GM12874 (cell line): ENCODE data around the gene ZDHHC5.

Experiments used
- TF ChIP-seq, protein P1 (sequence below): IDR thresholded peaks from 2 replicates; pipeline ENCODE4 v1.5.1; 2011; ENCODE audit warnings: low read depth, mild to moderate bottlenecking, control low read depth, low read length, moderate library complexity; ENCODE audit not compliant: insufficient read depth

ZDHHC5 gene

DNA sequence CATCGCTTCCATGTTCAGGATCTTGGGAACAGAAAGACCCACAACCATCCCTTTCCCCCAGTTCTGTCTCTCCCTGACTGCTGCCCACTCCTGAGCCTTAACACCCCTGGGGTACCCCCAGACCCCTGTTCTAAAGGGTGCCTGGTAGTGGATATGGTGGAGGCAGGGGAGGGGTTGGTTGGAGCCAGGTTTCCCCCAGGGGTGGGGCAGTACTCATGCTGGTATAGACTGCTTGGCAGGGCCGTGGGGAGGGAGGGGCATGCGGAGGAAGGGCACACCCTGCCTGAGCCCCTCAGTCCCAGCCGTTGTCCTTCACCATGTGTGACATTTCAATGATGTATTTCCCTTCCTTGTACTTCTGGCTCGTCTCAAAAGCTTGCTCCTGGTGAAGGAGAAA is 22.2 kb upstream of the ZDHHC5 start:
- TF ChIP-seq, protein P1, sequence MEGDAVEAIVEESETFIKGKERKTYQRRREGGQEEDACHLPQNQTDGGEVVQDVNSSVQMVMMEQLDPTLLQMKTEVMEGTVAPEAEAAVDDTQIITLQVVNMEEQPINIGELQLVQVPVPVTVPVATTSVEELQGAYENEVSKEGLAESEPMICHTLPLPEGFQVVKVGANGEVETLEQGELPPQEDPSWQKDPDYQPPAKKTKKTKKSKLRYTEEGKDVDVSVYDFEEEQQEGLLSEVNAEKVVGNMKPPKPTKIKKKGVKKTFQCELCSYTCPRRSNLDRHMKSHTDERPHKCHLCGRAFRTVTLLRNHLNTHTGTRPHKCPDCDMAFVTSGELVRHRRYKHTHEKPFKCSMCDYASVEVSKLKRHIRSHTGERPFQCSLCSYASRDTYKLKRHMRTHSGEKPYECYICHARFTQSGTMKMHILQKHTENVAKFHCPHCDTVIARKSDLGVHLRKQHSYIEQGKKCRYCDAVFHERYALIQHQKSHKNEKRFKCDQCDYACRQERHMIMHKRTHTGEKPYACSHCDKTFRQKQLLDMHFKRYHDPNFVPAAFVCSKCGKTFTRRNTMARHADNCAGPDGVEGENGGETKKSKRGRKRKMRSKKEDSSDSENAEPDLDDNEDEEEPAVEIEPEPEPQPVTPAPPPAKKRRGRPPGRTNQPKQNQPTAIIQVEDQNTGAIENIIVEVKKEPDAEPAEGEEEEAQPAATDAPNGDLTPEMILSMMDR = no peak

DNA sequence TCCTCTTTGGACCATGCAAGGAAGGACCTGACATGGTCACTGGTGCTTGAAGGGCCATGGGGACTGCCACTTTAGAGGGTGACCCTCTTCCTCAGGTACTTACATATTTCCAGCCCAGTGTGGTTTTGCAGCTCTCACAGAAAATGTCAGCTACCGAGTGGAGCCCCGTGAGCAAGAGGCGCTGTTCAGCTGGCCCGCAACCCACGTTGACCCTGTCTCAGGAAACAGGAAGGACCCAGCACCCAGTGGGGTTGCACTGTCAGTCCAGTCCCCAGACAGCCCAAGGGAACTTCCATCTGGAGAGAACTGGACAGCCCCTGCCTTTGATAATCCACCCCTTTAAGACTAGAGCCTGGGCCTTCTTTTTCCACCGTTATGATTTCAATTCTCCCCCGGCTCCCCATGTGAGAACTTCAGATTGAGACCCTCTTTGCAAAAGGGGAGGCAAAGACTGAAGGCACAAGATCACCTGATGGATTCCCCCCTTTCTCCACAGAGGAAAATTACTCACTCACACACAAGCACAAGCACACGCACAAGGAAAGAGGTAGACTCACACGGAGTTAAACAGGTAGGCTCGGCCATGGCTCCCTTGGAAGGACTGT is 21.6 kb upstream of the ZDHHC5 start:
- TF ChIP-seq, protein P1 = no peak

DNA sequence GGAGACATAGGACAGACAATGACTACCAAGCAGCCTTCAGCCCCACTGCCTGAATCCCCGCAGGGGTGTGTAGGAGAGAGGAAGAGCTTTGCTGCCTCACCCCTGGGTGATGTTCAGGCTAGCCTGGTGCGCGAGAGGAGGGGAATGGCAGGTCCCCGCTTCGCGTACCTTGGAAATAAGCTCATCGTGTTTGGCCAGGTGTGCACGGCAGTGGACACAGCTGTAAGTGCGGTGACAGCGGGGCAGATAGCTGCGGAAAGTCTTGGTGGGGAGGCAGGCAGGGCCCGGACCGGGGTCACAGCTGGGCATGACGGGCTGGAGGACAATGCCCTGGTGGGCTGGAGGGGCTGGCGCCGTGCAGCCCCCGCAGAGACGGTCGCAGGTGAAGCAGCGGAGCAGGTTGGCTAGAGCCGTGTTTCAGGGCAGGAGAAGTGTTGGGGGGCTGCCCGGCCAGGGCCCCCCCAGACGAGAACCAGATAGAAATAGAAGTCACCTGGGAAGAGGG is 21.1 kb upstream of the ZDHHC5 start:
- TF ChIP-seq, protein P1 = no peak

DNA sequence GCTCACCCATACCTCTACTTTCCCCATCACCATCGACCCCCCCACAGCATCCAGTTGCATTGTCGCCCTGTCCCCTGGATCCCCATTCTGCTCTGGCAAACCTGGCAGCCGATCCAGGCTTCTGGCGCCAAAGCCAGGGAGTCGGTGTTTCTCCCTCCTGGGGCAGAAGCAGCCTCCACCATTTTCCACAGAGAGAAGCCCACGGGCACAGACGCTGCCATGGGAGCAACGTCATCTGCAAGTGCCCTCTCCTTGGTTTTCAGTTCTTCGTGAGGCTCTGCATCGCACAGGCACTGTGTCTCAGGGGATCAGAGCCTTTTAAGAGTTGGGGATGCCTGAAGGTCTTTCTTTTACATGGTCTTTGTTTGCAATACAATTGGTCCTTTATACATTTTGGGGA is 20.5 kb upstream of the ZDHHC5 start:
- TF ChIP-seq, protein P1 = no peak

GRCh38 chr11:57647960-57648800 is 19.7 kb upstream of the ZDHHC5 start:
- TF ChIP-seq, protein P1 = no peak

DNA sequence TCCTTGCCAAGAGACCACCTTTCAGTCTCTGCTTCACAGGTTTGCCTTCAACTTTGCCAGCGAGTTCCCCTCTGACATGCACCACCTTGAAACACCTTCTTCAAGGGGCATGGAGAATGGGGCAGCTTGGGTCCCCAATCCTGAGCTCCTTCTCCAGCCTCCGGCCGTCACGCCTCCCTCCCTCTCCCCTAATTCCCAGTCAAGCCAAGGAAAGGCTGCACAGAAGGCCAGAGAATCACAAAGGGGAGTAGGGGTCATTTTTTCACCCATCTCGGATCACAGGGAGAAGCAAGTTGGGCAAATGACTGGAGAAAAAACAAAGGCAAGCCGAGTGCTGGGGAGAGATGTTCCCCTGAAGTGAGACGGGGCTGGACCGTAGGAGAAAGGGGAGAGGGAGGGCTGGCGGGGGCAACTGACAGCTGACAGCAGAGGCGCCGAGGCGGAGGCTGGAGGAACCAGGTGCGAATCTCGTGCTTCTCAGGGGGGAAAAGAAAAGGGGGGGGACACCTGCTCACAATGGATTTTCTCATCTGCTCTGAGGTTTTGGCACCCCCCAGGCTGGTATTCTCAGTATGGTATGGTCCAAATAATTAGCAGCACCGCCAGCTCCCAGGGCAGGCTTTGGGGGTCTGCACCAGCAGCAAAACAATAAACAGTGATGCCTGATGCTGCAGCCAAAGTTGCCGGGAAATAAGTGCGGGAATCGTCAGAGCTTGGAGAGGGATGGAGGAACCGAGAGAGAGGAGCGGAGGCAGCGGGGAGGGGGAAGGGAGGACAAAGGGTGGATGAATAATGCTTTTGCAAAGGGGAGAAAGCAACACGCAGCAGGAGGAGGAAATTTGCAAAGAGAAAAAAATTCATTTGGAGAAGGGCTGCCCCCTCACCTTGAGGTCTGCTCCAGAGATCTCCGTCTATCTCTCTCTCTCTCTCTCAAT is 18.8 kb upstream of the ZDHHC5 start:
- TF ChIP-seq, protein P1 = no peak
